HG02852 (cell line): Measurements from ENCODE around the gene CCDC60.

Experiments used
- ATAC-seq: cut with Tn5 transposase; IDR thresholded peaks from one replicate; pipeline ENCODE4 v1.9.1; 2021; ENCODE audit warnings: mild to moderate bottlenecking, moderate library complexity; ENCODE audit not compliant: unreplicated experiment

The CCDC60 gene

DNA sequence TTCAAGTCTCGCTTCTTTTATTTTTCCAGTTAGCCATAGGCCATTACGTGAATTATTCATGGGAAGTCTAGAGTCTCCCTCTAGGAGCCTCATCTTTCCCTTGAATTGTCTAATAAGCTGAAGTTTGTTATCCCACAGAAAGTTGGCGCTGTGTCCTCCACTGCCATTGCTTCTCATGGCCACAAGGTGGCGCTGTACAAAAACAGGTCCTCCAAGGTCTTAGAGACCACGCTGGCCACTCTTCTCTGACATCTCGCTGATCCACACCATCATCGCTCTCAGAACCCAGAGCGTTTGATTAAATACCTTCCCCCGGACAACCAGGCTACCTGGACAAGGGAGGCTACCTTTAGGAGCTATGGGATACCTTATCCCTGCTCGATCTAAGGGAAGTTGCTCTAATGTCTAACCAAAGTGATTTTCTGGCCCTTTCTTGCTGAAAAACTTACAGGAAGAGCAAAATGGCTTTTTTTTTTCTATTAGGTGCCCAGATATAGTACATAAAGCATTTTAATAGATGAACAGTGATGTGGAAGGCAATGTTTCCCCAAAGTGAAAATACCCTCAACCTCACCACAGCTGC is 110.0 kb downstream of the CCDC60 start:
- ATAC-seq: no peak

DNA sequence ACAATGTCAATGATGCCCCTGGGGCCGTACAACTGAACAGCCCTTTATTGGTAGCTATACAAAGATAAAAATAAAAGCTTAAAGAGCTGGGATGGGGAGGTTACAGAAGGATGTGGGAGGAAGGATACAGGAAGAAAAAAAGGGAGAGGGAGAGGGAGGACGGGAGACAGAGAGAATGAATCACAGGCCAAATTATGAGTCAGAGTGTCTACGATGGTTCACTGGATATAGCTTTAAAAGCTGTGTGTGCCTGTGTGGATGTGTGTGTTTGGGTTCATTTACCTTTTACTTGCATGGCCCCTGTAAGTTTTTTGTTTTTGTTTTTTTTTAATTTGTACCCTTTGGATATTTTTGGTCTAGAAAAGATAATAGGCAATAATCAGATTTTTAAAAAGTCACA is 111.9 kb downstream of the CCDC60 start:
- no peak for ATAC-seq

DNA sequence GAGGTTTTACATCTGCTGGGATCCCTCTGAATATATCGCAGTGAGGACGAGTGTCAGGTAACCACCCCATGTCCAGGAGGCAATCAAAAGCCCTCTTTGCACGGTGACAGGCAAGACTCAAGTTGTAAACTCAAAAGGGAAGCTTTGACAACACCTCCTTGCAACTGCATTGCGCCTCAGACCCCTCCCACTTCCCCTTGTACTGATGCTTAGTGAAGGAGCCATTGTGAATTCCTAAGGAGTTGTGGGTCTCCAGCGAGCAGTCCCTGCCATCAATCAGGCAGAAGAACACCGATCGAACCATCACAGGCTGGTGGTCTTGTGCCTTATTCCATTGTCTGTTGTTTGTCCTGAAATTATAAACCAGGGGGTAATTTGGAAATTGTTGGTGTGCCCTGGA is 112.6 kb downstream of the CCDC60 start:
- ATAC-seq: no peak

DNA sequence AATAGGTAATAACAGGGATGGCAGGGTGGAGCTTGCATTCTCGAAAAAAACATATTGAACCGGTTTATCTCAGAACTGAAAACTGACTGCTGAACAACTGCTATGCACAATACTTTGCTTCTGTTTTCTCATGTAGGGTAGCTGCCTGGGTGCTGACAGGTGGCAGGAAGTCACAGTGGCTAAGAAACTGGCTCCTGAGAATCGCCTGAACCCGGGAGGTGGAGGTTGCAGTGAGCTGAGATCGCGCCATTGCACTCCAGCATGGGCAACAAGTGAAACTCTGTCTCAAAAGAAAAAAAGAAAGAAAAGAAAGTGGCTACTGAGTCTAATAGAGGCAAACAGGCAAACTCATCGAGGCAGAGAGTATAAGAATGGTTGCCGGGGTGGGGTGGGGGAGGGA is 113.1 kb downstream of the CCDC60 start:
- no peak for ATAC-seq

DNA sequence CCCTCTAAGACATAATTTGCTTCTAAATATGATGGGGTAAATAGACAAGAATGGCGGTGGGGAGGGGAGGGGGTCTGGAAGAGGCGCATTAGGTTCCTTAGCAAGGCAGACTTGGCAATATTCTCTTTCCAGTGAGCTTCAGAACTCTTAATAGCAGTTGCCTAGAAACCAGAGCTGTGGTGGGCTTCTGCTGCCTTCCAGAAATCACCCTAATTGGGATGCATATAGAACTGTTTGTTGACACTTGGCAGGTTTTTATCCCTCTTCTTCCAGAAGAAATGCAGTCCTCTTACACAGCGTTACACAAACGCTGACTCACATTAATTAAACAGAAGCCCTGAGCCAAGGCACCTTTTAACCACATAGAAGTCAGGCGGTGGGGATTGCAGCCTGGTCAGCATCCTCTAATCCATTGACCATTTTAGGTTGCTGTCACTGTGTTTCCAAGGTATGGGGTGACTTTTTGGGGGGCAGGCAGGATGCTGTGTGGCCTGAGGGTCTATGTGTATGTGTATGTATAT is 114.1 kb downstream of the CCDC60 start:
- ATAC-seq: no peak

DNA sequence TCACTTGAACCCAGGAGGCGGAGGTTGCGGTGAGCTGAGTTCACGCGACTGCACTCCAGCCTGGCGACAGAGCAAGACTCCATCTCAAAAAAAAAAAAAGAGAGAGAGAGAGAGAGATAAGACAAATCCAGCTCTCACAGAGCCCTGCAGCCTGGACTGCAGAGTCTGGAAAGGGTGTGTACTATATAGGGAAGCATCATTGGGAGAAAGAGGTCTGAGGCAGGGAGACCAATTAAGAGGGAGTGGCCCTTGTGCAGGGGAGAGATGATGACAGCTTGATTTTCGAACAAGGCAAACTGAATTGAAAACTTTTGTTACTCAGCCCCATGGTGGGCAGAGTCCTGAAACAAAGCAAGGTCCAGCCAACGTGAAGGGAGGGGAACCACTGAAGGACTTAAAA is 116.2 kb downstream of the CCDC60 start:
- ATAC-seq: no peak

DNA sequence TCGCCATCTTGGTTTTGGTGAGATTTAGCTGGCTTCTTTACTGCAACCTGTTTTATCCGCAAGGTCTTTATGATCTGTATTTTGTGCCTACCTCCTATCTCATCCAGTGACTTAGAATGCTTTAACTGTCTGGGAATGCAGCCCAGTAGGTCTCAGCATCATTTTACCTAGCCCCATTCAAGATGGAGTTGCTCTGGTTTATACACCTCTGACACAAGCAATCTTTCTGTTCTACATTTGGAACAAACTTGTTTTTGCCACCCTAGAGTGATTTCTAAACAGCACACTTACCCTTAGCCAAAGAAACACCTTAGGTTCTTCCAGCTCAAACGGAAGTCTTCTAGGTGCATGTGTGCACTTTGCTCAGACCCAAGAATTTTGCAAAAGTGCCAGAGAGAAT is 122.3 kb downstream of the CCDC60 start:
- ATAC-seq: no peak

DNA sequence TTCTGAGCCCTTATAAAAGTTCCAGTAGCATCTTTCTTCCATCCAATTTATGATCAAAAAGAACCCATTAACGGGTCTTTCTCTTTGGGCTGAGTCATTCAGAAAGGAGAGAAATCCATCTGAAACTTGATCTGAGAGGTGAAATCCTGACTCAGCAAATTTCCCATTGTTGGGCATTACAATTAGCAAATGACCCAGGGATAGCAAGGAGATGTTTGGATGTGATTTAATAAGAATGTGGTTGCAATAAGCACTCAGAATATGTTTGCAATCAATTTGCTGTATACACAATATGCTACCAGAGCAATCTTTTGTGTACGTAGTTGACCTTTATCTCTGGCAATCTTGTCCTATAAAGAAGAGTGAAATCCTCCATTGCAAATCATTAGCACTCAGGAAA is 122.7 kb downstream of the CCDC60 start:
- ATAC-seq: no peak

DNA sequence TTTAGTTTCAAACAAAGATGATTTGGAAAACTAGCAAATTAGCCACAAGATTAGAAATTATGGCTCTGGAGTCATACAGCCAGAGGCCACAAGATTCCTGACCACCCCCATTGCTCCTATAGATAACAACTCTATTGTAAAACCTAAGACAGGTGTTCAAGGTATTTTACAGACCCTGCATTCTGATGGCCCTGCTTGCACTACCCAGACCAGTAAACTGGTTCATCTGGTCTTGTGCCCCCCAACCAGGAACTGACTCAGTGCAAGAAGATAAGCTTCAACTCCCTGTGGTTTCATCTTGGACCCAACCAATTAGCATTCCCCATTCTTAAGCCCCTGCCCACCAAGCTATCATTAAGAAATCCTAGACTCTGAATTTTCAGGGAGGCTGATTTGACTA is 125.0 kb downstream of the CCDC60 start:
- ATAC-seq: no peak

DNA sequence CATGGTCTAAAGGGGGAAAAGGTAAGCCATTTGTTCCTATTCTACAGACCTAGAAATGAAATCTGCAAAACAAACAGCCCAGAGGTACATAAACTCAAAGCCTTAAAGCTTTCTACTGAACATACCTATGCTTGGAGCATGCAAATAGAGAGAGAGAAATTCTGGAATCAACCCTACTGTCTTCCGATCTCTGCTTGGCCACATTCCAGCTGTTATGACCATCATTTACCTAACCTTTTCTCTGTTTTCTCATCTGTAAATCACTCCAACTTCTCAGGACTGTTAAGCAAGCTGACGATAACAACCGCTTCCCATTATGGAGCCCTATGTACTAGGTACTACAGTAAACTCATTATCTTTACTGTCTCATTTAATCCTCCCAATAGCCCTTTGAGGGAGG is 126.3 kb downstream of the CCDC60 start:
- ATAC-seq: no peak

DNA sequence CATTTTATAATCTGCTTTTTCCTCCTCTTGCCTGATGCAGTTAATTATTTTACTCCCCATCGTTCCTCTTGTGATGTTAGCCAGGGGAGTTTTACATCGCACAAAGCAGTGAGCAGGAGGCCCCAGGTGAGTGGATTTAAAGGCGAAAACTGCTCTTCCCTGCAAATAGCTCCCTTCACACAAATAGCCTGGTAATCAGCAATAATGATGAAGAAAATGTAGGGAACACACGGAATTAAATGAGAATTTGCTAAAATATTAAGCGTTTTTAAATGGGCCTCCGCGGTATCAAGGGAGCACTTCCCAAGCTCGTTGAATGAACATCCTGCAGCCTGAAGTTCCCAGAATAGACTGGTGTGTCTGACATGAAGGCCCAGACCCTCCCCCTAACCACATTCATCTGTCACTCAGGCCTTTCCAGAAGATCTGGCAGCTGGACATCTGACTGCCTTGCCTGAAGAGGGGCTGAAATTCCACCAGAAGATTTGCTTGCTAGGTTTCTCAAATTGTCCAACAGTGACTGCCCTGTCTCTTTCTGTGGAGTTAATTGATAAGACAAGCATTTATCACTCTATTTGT is 127.2 kb downstream of the CCDC60 start:
- ATAC-seq: no peak

DNA sequence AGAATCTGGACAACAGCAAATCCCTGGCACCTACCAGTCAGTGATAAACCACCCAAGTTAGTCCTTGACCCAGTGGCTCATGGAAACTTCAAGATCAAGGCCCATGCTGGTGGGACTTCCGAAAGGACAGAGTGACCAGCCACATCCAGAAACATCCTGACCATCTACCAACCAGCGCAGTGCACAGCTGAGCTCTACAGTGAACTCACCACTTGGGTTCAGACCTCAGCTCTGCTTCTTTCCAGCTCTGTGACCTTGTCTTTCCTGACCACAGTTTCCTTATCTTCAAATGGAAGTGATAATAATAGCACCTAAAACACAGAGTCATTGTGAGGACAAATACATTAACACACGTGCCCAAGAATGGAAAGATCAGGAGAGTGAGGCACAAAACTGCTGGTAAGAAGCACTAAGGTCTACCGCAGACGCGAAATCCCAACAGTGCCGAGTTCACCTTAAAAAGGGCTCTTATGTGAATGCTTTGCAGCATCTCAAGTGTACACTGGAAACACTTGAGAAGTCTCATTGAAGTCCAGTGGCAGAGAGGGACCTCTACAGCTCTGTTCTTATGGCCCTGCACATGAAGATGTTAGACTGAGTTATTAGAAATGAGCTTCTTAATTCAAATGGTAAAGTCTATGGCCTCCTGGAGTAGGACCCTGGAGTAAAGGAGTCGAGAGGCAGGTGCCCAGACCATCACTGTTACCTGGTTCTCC is 128.8 kb downstream of the CCDC60 start:
- no peak for ATAC-seq

DNA sequence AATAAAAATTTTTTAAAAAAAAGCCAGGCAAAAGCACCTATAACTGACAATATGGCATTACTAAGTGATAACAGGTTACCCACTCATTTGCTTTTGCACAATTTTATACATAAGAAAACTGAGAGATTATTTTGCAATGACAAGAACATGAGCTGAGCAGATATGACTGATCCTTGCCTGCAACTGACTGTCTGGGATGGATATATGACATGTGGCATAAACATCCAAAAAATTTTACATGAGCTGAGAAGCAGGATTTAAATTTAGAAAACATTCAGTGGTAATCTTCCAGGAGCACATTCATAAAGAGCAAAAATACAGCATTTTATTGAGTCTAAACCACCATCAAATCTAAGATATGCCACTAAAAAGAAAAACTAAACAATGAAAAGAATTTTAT is 133.8 kb downstream of the CCDC60 start:
- no peak for ATAC-seq

DNA sequence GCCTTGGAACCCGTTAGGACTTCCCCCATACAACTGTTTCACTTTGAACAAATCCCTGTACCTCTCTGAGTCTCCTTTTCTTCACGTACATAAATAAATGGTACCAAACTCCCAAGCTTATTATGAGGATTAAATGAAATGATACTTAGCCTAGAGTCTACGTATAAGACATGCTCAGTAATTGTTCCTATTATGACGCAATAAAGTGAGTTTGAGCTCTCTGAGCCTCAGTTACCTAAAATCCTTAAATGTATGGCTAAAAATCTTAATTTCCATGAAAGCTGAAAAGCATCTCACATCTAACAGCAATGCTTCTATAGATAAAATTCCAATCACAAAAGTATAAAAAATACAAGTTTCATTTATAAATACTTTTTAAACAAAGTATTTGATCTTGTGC is 141.1 kb downstream of the CCDC60 start:
- no peak for ATAC-seq

DNA sequence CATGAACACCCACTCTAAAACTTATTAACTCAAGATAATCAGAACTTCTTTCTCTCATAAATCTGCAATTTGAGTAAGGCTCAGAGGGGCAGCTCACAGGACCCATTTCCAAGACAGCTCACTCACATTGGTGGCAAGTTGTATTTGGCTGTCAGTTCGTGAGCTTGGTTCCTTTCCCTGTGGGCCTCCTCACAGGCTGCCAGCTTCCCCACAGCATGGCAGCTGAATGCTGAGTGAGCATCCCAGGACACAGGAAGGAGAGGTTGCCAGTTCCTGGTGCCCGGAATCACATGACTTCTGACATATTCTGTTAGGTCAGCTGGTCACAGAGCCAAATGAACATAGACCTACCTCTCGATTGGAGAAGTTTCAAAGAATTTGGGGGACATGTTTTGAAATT is 142.4 kb downstream of the CCDC60 start:
- no peak for ATAC-seq

DNA sequence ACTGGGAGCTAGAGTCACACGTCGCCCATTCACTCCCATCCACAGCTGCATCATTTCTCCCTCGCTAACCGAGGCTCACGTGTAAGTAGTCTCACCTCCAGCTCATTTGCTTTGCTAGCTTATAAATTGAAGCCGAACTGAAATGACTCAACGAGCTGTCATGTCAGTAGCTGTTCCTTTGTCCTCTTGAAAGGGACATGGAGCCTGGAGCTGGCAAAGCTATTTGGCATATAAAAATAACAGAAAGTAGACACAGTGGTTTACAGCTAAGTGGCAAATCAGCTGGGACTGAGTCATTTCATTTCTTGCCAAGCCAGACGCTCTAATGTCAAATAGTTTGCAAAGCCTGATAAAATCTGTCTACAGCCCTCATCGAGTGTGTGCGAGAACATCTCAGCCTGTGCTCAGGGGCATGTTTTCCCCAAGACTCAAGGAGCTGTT is 144.6 kb downstream of the CCDC60 start:
- ATAC-seq: no peak

DNA sequence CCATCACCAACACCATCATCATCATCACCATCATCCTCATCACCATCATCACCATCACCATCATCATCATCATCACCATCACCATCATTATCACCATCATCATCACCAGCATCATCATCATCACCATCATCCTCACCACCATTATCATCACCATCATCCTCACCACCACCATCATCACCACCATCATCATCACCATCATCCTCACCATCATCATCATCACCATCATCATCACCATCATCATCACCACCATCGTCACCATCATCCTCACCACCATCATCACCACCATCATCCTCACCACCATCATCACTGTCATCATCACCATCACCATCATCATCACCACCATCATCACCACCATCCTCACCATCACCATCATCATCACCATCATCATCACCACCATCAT is 146.0 kb downstream of the CCDC60 start:
- no peak for ATAC-seq

DNA sequence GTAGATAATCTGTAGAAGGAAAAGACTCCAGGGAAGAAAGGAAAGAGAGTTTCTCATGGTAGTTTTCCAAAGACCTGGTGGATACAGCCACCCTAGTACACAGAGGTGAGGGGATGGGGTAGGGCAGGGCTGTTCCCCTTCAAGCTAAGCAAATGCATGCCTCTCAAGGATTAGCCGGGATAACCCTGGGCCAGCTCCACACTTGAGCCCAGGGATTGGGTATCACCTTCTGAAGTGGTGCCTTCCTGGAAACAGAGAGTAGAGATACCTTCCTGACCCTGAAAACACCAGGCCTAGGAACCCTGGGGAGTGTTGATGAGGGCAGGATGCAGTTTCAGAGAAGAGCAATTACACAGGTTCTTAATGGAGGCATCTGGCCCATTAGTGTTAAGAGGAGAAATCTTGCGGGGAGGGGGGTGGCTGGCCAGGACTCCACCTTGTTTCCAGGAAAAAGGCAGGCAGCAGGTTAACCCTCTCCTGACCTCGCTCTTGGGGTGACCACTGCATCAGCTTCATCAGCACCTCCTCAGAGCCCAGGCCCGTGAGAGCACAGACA is 152.1 kb downstream of the CCDC60 start:
- no peak for ATAC-seq

DNA sequence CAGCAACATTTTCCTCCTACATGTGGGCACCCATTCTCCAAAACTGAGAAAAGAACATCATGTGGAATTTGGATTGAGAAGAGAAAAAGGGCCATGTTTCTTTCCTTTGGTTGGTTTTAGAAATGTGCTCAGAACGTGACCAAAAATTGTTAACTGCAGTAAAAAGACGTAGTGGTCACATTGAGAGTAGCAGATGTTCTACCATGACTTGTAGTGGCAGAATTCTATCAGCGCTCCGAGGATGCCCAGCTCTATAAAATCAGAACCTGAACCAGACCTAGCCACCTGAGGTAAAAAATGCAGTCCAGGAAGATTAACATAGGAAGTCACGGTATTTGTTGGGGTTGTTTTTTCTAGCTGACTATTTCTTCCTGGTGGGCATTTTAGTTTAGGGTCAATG is 157.3 kb downstream of the CCDC60 start:
- no peak for ATAC-seq

DNA sequence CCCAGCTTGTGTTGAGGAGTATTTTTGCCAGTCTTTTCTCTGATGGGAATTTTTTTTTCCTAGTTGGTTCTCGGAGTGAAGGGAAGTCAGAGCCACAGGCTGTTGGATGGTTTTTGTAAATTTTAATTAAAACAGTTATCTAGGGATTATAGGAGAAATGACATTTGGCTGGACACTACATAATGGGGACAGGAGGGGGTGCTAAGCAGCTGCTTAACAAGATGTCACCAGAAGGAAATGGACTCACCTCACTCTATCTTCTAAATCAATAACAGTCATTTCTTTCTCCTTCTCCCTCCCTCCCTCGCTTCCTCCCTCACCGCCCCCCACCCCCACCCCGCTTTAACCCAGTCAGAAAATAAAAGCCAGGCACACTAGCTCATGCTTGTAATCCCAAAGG is 165.7 kb downstream of the CCDC60 start:
- no peak for ATAC-seq

DNA sequence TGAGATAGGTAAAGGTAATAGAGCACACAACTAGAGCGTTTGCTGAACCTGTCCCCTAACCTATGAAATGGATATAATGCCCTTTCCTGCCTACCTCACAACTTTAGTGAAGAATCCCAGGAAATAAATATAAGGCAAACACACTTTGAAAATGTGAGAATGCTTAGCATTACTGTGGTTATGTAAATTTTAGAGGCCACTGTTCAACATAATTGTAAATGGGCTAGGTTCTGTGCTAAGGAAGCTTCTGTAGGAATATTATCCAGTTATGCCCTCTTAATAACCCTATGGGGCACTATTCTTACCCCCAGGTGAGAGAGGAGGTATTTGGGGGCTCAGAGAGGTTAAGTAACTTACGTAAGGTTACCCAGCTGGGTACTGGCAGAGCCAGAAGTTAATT is 166.5 kb downstream of the CCDC60 start:
- ATAC-seq: no peak

DNA sequence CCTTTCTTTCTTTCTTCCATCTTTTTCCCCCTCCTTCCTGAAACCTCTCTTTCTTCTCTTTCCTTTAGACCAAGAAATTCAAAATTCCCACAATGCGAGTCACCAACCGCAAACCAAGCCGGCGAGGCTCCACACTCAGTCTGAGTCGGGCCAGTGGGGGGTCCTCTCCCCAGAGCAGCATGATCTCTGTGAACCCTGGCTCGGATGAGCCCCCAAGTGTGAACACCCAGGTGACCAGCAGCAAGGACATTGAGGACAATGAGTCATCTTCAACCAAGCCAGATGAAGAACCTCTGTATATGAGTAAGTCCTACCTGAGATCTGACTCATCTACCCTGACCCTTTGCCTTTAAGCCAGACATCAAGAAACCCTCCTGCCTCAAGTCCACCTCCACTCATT is 170.5 kb downstream of the CCDC60 start:
- no peak for ATAC-seq
